ENCODE measurements around the gene DGKI.

GRCh38 chr7:137886281-137886680, 39.5 kb upstream of the DGKI start:
- TF ChIP-seq ATF3 (IDR thresholded peaks at IDR 0.05): no peak
- TF ChIP-seq CTCF (IDR thresholded peaks at IDR 0.05; ENCODE audit: low read depth, low read length, missing input control): no peak
- TF ChIP-seq, protein P1, sequence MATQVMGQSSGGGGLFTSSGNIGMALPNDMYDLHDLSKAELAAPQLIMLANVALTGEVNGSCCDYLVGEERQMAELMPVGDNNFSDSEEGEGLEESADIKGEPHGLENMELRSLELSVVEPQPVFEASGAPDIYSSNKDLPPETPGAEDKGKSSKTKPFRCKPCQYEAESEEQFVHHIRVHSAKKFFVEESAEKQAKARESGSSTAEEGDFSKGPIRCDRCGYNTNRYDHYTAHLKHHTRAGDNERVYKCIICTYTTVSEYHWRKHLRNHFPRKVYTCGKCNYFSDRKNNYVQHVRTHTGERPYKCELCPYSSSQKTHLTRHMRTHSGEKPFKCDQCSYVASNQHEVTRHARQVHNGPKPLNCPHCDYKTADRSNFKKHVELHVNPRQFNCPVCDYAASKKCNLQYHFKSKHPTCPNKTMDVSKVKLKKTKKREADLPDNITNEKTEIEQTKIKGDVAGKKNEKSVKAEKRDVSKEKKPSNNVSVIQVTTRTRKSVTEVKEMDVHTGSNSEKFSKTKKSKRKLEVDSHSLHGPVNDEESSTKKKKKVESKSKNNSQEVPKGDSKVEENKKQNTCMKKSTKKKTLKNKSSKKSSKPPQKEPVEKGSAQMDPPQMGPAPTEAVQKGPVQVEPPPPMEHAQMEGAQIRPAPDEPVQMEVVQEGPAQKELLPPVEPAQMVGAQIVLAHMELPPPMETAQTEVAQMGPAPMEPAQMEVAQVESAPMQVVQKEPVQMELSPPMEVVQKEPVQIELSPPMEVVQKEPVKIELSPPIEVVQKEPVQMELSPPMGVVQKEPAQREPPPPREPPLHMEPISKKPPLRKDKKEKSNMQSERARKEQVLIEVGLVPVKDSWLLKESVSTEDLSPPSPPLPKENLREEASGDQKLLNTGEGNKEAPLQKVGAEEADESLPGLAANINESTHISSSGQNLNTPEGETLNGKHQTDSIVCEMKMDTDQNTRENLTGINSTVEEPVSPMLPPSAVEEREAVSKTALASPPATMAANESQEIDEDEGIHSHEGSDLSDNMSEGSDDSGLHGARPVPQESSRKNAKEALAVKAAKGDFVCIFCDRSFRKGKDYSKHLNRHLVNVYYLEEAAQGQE (IDR thresholded peaks at IDR 0.05): no peak
- TF ChIP-seq, protein P2, sequence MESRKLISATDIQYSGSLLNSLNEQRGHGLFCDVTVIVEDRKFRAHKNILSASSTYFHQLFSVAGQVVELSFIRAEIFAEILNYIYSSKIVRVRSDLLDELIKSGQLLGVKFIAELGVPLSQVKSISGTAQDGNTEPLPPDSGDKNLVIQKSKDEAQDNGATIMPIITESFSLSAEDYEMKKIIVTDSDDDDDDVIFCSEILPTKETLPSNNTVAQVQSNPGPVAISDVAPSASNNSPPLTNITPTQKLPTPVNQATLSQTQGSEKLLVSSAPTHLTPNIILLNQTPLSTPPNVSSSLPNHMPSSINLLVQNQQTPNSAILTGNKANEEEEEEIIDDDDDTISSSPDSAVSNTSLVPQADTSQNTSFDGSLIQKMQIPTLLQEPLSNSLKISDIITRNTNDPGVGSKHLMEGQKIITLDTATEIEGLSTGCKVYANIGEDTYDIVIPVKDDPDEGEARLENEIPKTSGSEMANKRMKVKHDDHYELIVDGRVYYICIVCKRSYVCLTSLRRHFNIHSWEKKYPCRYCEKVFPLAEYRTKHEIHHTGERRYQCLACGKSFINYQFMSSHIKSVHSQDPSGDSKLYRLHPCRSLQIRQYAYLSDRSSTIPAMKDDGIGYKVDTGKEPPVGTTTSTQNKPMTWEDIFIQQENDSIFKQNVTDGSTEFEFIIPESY (IDR thresholded peaks at IDR 0.05): no peak
- TF ChIP-seq TAF1 (conservative IDR thresholded peaks at IDR 0.05): no peak
- no peak for TF ChIP-seq GABPA (IDR thresholded peaks at IDR 0.05 in 1 of 2, conservative IDR thresholded peaks at IDR 0.05 in 1 of 2)
